Peyer's patch (tissue), 4 donors: ENCODE results near the gene RAB7A.

ENCODE experiments used
- CTCF ChIP-seq, 6 experiments: fragments of 450-650 bp in 4 of 6; fragments of 200-600 bp in 2 of 6; sonication (generic) in 1 of 6; IDR thresholded peaks; one replicate each; pipeline ENCODE4 v1.5.1; 2017 to 2019; ENCODE audit warnings: antibody characterized with exemption in 6 of 6, mild to moderate bottlenecking in 3 of 6, moderate library complexity in 1 of 6
- POLR2A ChIP-seq, 2 donors: fragments of 450-650 bp; IDR thresholded peaks; one replicate each; pipeline ENCODE4 v1.5.1; 2017; ENCODE audit warnings: antibody characterized with exemption in 2 of 2, mild to moderate bottlenecking in 2 of 2, moderate library complexity in 2 of 2

- TF ChIP-seq CTCF (IDR thresholded peaks at IDR 0.05) = no peak
- no peak for TF ChIP-seq POLR2A (IDR thresholded peaks at IDR 0.05)
These were observed 32.3 kb upstream of the RAB7A start for GRCh38 chr3:128693696-128694095.
